ENCODE results near the gene ST3GAL4. TPM values are rescaled to one million over a fixed set of nuclear protein-coding genes. Genes with fewer than 3 reads are reported as not detected.

ST3GAL4 gene
- total RNA-seq, 2 donors from 2014 or later: 27.7 to 98.0 TPM

GRCh38 chr11:126347751-126348668 lies 7.5 kb upstream of the ST3GAL4 start:
- Histone ChIP-seq H3K9me3 (no peaks in the 10 kb centered on the region), H3K4me1 (ENCODE audit: control insufficient read depth in 1 of 2, low read depth in 2 of 2) (peaks cover 40 to 72% of the 10 kb centered on the region in 2 donors), H3K4me3 (no peak overlapping the region), H3K27me3 (replicated peaks; ENCODE audit: insufficient read depth) (no peaks in the 10 kb centered on the region), H3K36me3 (no peaks in the 10 kb centered on the region), H3K27ac (peak overlapping the region; percentile 66 to 69)
- no peak for TF ChIP-seq CTCF (IDR thresholded peaks at IDR 0.05)
- no peak for ATAC-seq (ENCODE audit: insufficient number of reproducible peaks, low FRiP score, low read depth)
- no peak for DNase-seq (ENCODE audit: low spot score)

- H3K36me3 ChIP-seq: no peaks in the 10 kb centered on the region
- no peaks in the 10 kb centered on the region for H3K9me3 ChIP-seq
- DNase-seq (ENCODE audit: low spot score) (no peak), ATAC-seq (ENCODE audit: insufficient number of reproducible peaks, low FRiP score, low read depth) (no peak)
- no peak for TF ChIP-seq CTCF (IDR thresholded peaks at IDR 0.05)
- H3K4me3 ChIP-seq: peak overlapping the region; percentile 5
- peak overlapping the region; percentile 66 to 69 for H3K27ac ChIP-seq
- H3K27me3 ChIP-seq (replicated peaks; ENCODE audit: insufficient read depth): no peaks in the 10 kb centered on the region
- peaks cover 41 to 82% of the 10 kb centered on the region in 2 donors for H3K4me1 ChIP-seq (ENCODE audit: control insufficient read depth in 1 of 2, low read depth in 2 of 2)
Observed at GRCh38 chr11:126348806-126349582, 6.5 kb upstream of the ST3GAL4 start.

GRCh38 chr11:126350836-126351235 lies 4.7 kb upstream of the ST3GAL4 start:
- Histone ChIP-seq H3K27ac (peak overlapping the region; percentile 66 to 71), H3K4me1 (ENCODE audit: control insufficient read depth in 1 of 2, low read depth in 2 of 2) (peaks cover 41 to 87% of the 10 kb centered on the region in 2 donors), H3K36me3 (no peaks in the 10 kb centered on the region), H3K4me3 (no peak overlapping the region), H3K27me3 (replicated peaks; ENCODE audit: insufficient read depth) (no peaks in the 10 kb centered on the region), H3K9me3 (no peaks in the 10 kb centered on the region)
- ATAC-seq (ENCODE audit: insufficient number of reproducible peaks, low FRiP score, low read depth) (no peak), DNase-seq (ENCODE audit: low spot score) (no peak)
- no peak for TF ChIP-seq CTCF (IDR thresholded peaks at IDR 0.05)

GRCh38 chr11:126352163-126352562 lies 3.3 kb upstream of the ST3GAL4 start:
- H3K9me3 ChIP-seq: no peaks in the 10 kb centered on the region
- H3K4me1 ChIP-seq (ENCODE audit: control insufficient read depth in 1 of 2, low read depth in 2 of 2): peaks cover 45 to 81% of the 10 kb centered on the region in 2 donors
- H3K36me3 ChIP-seq: no peaks in the 10 kb centered on the region
- DNase-seq (ENCODE audit: low spot score): no peak
- no peak for ATAC-seq (ENCODE audit: insufficient number of reproducible peaks, low FRiP score, low read depth)
- TF ChIP-seq CTCF (IDR thresholded peaks at IDR 0.05): no peak
- H3K27me3 ChIP-seq (replicated peaks; ENCODE audit: insufficient read depth): no peaks in the 10 kb centered on the region
- H3K4me3 ChIP-seq: no peak overlapping the region
- peak overlapping the region; percentile 66 to 71 for H3K27ac ChIP-seq
